Measurements from ENCODE around the gene RPP30.

DNA sequence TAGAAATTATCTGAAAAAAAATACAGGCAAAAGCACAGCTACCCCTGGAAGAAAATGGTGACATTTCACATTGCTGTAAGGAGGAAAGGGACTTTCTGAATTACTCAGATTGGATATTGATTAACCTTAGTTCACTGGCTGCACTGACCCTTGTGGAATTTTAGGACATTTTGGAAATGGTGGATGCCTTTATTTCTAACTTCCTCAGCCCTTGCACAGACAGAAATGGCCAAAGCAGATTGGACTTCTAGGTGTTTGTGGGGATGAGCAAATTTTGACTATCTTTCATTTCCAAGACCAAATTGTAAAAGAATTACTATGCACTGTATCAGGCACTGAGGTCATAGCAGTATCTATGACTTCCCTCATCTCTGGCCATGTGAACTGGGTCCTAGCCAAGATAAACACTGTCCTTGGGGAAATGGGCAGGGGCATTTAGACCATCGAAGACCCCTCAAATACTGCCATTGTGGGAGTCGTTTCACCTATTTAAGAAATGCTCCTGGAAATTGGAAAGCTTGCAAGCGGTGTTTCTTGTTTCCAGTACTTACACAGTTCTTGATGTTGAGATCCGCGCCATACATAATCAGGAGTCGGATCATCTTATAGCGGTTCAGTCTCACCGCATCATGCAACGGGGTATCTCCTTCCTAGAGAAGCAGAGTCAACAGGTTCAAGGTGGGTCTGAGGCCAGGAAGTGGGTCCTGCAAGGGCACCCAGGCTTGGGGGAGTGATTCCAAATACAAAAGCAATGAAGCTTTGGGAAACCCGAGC lies 43.4 kb downstream of the RPP30 start:
- TF ChIP-seq, protein P1, sequence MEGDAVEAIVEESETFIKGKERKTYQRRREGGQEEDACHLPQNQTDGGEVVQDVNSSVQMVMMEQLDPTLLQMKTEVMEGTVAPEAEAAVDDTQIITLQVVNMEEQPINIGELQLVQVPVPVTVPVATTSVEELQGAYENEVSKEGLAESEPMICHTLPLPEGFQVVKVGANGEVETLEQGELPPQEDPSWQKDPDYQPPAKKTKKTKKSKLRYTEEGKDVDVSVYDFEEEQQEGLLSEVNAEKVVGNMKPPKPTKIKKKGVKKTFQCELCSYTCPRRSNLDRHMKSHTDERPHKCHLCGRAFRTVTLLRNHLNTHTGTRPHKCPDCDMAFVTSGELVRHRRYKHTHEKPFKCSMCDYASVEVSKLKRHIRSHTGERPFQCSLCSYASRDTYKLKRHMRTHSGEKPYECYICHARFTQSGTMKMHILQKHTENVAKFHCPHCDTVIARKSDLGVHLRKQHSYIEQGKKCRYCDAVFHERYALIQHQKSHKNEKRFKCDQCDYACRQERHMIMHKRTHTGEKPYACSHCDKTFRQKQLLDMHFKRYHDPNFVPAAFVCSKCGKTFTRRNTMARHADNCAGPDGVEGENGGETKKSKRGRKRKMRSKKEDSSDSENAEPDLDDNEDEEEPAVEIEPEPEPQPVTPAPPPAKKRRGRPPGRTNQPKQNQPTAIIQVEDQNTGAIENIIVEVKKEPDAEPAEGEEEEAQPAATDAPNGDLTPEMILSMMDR (IDR thresholded peaks at IDR 0.05): no peak
- no peak for TF ChIP-seq EP300 (IDR thresholded peaks at IDR 0.05)

All from esophagus muscularis mucosa (tissue), 3 donors.